Stimulated activated CD4-positive, alpha-beta T cell treated with anti-CD3 and anti-CD28 coated beads, Interleukin-4, amount 100 ng/mL, for 4 hours (primary cell): ENCODE data around the gene CHKB.
A peak's percentile ranks its signal among the peaks of the same experiment; 100 is the strongest.

Source experiments
- DNase-seq, 2 experiments: peaks; one replicate each; pipeline ENCODE4 v3.0.0-alpha.2; 2020

The CHKB gene

GRCh38 chr22:50597097-50597496 lies 14.4 kb upstream of the CHKB start:
- no peak for DNase-seq

- no peak for DNase-seq
These were observed 12.5 kb upstream of the CHKB start for GRCh38 chr22:50595189-50595588.

DNA sequence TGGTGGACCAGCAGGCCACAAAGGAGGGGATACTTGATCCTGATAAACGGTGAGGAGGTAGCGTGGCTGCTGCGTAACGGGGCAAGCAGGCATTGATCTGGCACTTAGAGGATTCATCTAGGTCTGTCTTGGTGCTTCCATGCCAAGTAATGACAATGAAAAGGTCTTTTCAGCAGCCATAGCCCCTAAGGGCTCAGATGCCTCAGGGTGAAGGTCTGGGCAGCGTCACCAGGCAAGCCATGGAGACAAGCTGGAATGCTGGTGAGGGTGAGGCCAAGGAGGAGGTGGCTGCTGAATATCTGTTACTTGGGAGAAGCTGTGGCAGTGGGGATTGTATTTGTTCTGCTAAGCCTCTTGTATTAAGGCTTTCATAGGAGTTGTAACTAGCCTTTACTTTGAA lies 4.8 kb upstream of the CHKB start:
- DNase-seq, result no peak

- DNase-seq, result no peak
These were observed 3.8 kb upstream of the CHKB start for GRCh38 chr22:50586416-50586815.

GRCh38 chr22:50585781-50586180 lies 3.1 kb upstream of the CHKB start:
- no peak for DNase-seq

DNA sequence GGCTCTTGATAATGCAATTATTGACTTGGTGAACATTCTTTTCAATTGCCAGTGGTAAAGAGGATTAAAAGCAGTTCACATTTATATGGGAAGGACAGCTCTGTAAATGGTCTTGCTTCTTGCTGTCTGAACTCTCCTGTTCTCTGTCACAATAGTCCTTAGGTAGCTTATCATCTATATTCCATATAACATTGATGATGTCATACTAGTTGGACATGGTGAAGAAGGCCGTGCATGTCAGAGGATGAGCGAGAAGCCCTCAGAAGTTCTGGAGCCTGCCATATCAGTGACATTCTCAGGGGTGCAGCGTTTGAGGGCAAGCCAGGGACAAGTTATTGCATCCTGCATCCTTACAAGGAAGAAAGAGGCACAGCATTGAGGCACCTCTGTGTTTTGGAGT lies 2.6 kb upstream of the CHKB start:
- no peak for DNase-seq

GRCh38 chr22:50584106-50585096 lies 1.8 kb upstream of the CHKB start:
- DNase-seq, result no peak

GRCh38 chr22:50583294-50583861 lies 729 bp upstream of the CHKB start:
- no peak for DNase-seq

DNA sequence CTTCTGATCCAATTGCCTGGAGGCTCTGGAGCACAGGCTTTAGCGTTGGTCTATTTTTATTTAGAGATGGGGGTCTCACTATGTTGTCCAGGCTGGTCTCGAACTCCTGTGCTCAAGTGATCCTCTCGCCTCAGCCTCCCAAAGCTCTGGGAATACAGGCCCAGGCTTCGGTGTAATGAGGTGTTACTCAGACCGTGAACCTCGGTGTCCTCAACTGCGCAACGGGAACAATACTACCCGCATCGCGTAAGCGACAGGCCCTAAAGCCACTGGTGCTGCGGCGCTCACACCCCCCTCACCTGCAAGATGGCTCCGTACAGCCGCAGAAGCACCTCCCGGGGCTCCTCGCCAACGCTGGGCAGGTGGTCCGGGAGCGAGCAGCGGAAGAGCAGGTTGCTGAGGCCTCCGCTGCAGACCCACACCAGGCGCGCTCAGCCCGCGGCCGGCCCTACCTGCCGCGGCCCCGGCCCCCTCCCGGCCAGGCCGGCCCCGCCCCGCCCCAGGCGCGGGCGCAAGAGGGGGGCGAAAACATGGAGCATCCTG lies 628 bp downstream of the CHKB start:
- peak in 1 of 2 experiments; percentile 6 for DNase-seq

DNA sequence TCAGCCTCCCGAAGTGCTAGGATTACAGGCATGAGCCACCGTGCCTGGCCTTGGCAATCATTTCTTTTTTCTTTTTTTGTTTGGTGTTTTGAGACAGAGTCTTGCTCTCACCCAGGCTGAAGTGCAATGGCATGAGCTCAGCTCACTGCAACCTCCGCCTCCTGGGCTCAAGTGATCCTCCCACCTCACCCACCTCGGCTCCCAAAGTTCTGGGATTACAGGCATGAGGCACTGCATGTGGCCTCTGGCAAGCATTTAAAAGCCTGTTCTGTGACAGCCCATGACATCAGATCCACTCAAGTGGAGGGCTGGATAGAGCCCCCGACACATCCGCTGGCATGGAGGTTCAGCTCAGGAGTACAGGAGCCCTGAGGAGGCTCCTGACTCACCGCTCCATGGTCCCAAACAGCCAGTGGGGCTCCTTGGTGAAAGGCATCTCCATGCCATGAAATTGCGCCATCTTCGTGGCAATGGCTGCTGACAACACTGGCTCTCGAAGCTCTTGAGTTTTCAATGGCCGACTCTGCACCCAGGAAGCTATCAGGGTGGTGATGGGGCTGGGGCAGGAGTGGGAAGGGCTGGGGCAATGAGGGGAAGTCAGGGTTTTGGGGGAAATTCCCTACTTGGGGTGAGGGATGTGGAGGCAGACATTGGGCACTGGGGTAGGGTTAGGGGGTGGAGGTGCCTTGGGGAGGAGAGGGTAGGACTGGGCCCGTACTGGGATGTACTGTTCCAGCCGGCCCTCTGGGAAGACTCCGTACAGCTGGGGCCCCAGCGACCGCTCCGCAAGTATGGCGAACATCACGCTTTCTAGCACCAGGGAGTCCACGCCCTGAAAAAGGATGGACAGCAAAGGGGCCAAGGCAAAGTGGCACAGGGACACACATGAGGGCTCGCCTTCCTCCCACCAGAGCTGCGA lies 1.4 kb downstream of the CHKB start:
- DNase-seq, result no peak

DNA sequence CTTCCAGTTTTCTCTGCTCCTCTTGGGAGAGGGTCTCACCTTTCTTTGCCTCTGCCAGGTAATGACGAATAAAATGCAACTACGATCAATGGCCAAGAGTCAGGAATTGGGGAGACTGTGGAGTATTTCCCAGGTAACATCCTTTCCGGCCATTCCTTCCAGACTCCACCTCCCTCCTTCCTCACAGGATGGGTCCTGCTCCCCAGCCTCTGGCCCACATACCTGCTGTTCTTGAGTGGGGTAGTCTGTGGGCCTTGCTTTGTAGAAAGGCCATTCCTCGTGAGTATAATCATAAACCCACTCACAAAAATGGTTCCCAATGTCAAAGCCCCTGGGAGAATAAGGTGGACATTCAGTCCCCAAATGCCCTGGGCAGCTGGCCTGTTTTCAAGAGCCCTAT lies 2.9 kb downstream of the CHKB start:
- DNase-seq, result no peak

GRCh38 chr22:50578776-50579310 lies 3.8 kb downstream of the CHKB start:
- no peak for DNase-seq

GRCh38 chr22:50577987-50578775 lies 4.5 kb downstream of the CHKB start, which contains the start of gene CPT1B:
Gene CPT1B, minus strand, starts transcription at chr22:50578427. Its CDS starts 512 bp downstream, at chr22:50577915.
- no peak for DNase-seq

GRCh38 chr22:50577697-50577986 lies 5.0 kb downstream of the CHKB start:
- DNase-seq, result no peak

GRCh38 chr22:50576806-50577696 lies 5.6 kb downstream of the CHKB start:
- no peak for DNase-seq

- DNase-seq, result no peak
These were observed 6.6 kb downstream of the CHKB start for GRCh38 chr22:50576070-50576469.

GRCh38 chr22:50575426-50575941 lies 7.2 kb downstream of the CHKB start:
- no peak for DNase-seq

GRCh38 chr22:50574383-50574755 lies 8.3 kb downstream of the CHKB start:
- DNase-seq, result no peak

- DNase-seq, result no peak
These were observed 8.9 kb downstream of the CHKB start for GRCh38 chr22:50573491-50574382.

DNA sequence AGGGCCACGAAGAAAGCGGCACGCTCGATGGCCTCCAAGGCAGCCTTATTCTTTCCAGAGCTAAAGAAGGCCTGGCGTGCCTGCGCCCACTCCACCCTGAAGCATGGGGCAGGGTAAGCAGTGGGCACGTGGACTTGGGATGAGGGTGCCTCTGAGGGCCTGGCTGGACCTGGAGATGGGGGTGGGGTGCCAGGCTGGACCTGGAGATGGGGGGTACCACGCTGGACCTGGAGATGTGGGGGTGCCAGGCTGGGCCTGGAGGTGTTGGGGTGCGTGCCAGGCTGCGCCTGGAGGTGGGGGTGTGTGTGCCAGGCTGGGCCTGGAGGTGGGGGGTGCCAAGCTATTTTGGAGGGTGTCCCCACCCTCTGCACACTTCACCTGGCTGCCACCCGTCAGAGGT lies 9.7 kb downstream of the CHKB start:
- no peak for DNase-seq
